HG02840 (cell line): ENCODE measurements around the gene IFI44L.

ENCODE experiments used
- ATAC-seq: cut with Tn5 transposase; IDR thresholded peaks from one replicate; pipeline ENCODE4 v1.9.1; 2021; ENCODE audit warnings: mild to moderate bottlenecking, moderate library complexity, moderate number of reproducible peaks; ENCODE audit not compliant: unreplicated experiment, low FRiP score

IFI44L gene

GRCh38 chr1:78682496-78682895 is 62.2 kb downstream of the IFI44L start:
- no peak for ATAC-seq

- no peak for ATAC-seq
Measured at GRCh38 chr1:78683079-78683478, 62.8 kb downstream of the IFI44L start.

GRCh38 chr1:78687315-78687714 is 67.1 kb downstream of the IFI44L start:
- no peak for ATAC-seq

- ATAC-seq, result no peak
Measured at GRCh38 chr1:78687914-78688313, 67.7 kb downstream of the IFI44L start.

GRCh38 chr1:78688697-78689096 is 68.4 kb downstream of the IFI44L start:
- ATAC-seq, result no peak

- ATAC-seq, result no peak
Measured at GRCh38 chr1:78690516-78690915, 70.3 kb downstream of the IFI44L start.

- no peak for ATAC-seq
Measured at GRCh38 chr1:78691995-78692747, 71.9 kb downstream of the IFI44L start.
